Measurements from ENCODE around the gene RAP1GAP2. TPM values are rescaled to one million over a fixed set of nuclear protein-coding genes. Genes with fewer than 3 reads are reported as not detected.

Gene RAP1GAP2
- polyA plus RNA-seq, 1 of the 3 experiments (the other 2 are of a cell fraction) = 22.0 TPM

GRCh38 chr17:2804912-2805311 lies 8.7 kb downstream of the RAP1GAP2 start:
- H3K79me2 ChIP-seq (ENCODE audit: insufficient read depth) = no peaks in the 10 kb centered on the region
- no peak overlapping the region for H3K9ac ChIP-seq
- 89% methylated on average over 7 of the region's 7 CpGs for WGBS (ENCODE audit: low lambda C conversion rate)
- no peak overlapping the region for H3K4me2 ChIP-seq
- ChIA-PET CTCF (interaction anchor here (1.5 kb wide), 1 partner anchor 19 kb away, joined by 6 read pairs; no protein-coding TSS in a partner anchor), POLR2A (interaction anchor here (1.0 kb wide), 1 partner anchor 11 kb away, joined by 3 read pairs; no protein-coding TSS in a partner anchor)
- H3K27ac ChIP-seq (ENCODE audit: low read depth in 2 of 2, low read length in 1 of 2) = no peak overlapping the region
- no peaks in the 10 kb centered on the region for H4K20me1 ChIP-seq (ENCODE audit: insufficient read depth)
- no peaks in the 10 kb centered on the region for H3K4me1 ChIP-seq (ENCODE audit: control insufficient read depth in 1 of 2, insufficient read depth in 2 of 2, low read depth in 1 of 2, low read length in 1 of 2)
- TF ChIP-seq EZH2phosphoT487 (IDR thresholded peaks at IDR 0.05; ENCODE audit: borderline replicate concordance, low read depth) (no peak), FOXJ3 (CRISPR knock-in tag; IDR thresholded peaks at IDR 0.05) (no peak), USF2 (IDR thresholded peaks at IDR 0.05; ENCODE audit: borderline replicate concordance, low read depth, low read length) (no peak), SMC3 (IDR thresholded peaks at IDR 0.05; ENCODE audit: low read depth, low read length) (no peak), YY1 (IDR thresholded peaks at IDR 0.05; ENCODE audit: low read depth) (no peak), RAD21 (IDR thresholded peaks at IDR 0.05; ENCODE audit: low read length) (no peak), NFIC (IDR thresholded peaks at IDR 0.05; ENCODE audit: borderline replicate concordance) (no peak), MXI1 (IDR thresholded peaks at IDR 0.05; ENCODE audit: low read depth, low read length) (no peak), TCF12 (IDR thresholded peaks at IDR 0.05) (no peak), EP300 (IDR thresholded peaks at IDR 0.05; ENCODE audit: borderline replicate concordance in 1 of 2, low read depth in 1 of 2, low read length in 1 of 2) (no peak), SIN3A (IDR thresholded peaks at IDR 0.05; ENCODE audit: borderline replicate concordance, low read depth, low read length) (no peak), REST (IDR thresholded peaks at IDR 0.05; ENCODE audit: low read depth, low read length) (no peak), MAX (IDR thresholded peaks at IDR 0.05; ENCODE audit: low read depth) (no peak), FOXM1 (IDR thresholded peaks at IDR 0.05; ENCODE audit: low read depth) (no peak), FOSL2 (IDR thresholded peaks at IDR 0.05; ENCODE audit: borderline replicate concordance, low read depth) (no peak), POLR2AphosphoS5 (IDR thresholded peaks at IDR 0.05; ENCODE audit: low read depth, low read length) (no peak), USF1 (IDR thresholded peaks at IDR 0.05; ENCODE audit: borderline replicate concordance, low read depth) (no peak), JUND (IDR thresholded peaks at IDR 0.05) (no peak), IRF3 (IDR thresholded peaks at IDR 0.05; ENCODE audit: low read depth, low read length) (no peak)
- H3K9me3 ChIP-seq = no peaks in the 10 kb centered on the region
- no peak overlapping the region for H3K4me3 ChIP-seq (ENCODE audit: low read depth in 2 of 2, low read length in 1 of 2)
- H3F3A ChIP-seq (replicated peaks; ENCODE audit: insufficient read depth) = no peaks in the 10 kb centered on the region
- H3K36me3 ChIP-seq (replicated peaks in 1 of 2; ENCODE audit: control insufficient read depth in 1 of 2, insufficient read depth in 2 of 2, low read length in 1 of 2) = no peaks in the 10 kb centered on the region
- no peak overlapping the region for H2AFZ ChIP-seq (ENCODE audit: low read depth)
- H3K9me2 ChIP-seq = no peaks in the 10 kb centered on the region
- DNase-seq = no peak
- H3K27me3 ChIP-seq (ENCODE audit: insufficient read depth) = no peaks in the 10 kb centered on the region; the same call in 1 of the 2 replicates

Data from SK-N-SH (cell line).